Breast epithelium (tissue), 3 donors: Measurements from ENCODE around the gene MCM3.

Source experiments
- CTCF ChIP-seq, 3 donors: fragments of 450-650 bp; IDR thresholded peaks; one replicate each; pipeline ENCODE4 v1.5.1; 2016 to 2017; ENCODE audit warnings: antibody characterized with exemption in 3 of 3, mild to moderate bottlenecking in 3 of 3, moderate library complexity in 3 of 3
- POLR2AphosphoS5 ChIP-seq, 3 donors: sonication (generic); formaldehyde crosslinking; IDR thresholded peaks; one replicate each; pipeline ENCODE4 v1.6.1; 2017; ENCODE audit warnings: antibody characterized with exemption in 3 of 3

GRCh38 chr6:52317841-52318581 lies 33.5 kb upstream of the MCM3 start:
- TF ChIP-seq CTCF (IDR thresholded peaks at IDR 0.05) = no peak
- TF ChIP-seq POLR2AphosphoS5 (IDR thresholded peaks at IDR 0.05) = no peak
